SK-N-MC (cell line): ENCODE data around the gene LRFN4.

Experiments
- EZH2 ChIP-seq: fragments of 200-600 bp; sonication (generic); IDR thresholded peaks from one replicate; pipeline ENCODE4 v1.6.1; 2017; ENCODE audit warnings: antibody characterized with exemption
- FOXP2 ChIP-seq: optimal IDR thresholded peaks from 2 replicates; pipeline ENCODE3; 2011; ENCODE audit warnings: mild to moderate bottlenecking, moderate library complexity; ENCODE audit not compliant: insufficient read depth; ENCODE audit errors: extremely low read length, control extremely low read depth
- POLR2AphosphoS5 ChIP-seq: IDR thresholded peaks from 2 replicates; pipeline ENCODE4 v1.6.1; 2012; ENCODE audit warnings: mild to moderate bottlenecking, low read depth, low read length, borderline replicate concordance

DNA sequence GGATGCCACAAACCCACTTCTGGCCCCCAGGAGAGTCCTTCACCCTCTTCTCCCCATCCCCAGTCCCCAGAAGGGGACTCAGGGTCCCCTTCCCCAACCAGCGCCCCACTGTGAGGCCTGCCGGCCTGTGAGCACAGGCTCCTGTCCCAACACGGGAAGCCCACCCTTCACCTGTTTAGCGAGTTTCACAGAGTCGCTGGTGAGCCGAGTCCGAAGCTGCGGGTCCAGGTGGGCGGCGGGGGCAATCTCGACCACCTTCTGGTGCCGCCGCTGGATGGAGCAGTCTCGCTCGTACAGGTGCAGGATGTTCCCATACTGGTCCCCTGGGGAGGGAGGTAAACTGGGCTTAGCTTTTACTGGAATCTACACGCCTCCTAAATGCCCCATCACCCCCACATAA lies 13.3 kb downstream of the LRFN4 start:
- TF ChIP-seq POLR2AphosphoS5 (no peak), EZH2 (no peak), FOXP2 (no peak)
